HEK293T (cell line): ENCODE results near the gene CHD8.

Experiments
- L3MBTL2 ChIP-seq: fragments of 450-650 bp; conservative IDR thresholded peaks from 2 replicates; pipeline ENCODE4 v1.6.1; 2016; ENCODE audit warnings: mild to moderate bottlenecking
- LEF1 ChIP-seq: fragments of 450-650 bp; IDR thresholded peaks from 2 replicates; pipeline ENCODE4 v1.6.1; 2017; ENCODE audit warnings: mild to moderate bottlenecking, borderline replicate concordance
- ZNF384 ChIP-seq: fragments of 450-650 bp; IDR thresholded peaks from 2 replicates; pipeline ENCODE4 v1.6.1; 2016

DNA sequence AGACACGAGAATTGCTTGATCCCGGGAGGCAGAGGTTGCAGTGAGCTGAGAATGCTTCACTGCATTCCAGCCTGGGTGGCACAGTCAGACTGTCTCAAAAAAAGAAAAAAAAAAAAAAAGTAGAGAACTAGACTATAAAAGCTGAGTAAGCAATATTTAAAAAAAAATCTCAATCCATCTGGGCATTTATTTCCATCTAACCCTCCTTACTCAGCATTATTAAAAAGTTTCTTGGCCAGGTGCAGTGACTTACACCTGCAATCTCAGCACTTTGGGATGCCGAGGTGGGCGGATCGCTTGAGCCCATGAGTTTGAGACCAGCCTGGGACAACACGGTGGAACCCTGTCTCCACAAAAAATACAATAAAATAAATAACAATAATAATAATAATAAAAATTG is 76.6 kb downstream of the CHD8 start:
- TF ChIP-seq ZNF384, result no peak
- no peak for TF ChIP-seq LEF1
- TF ChIP-seq L3MBTL2, result no peak
